B cell (primary cell): ENCODE measurements around the gene MYRFL. TPM values are rescaled to one million over a fixed set of nuclear protein-coding genes. Genes with fewer than 3 reads are reported as not detected.

Experiments used
- ATAC-seq: fragments of 200-7000 bp; cut with Tn5 transposase; one replicate; pipeline ENCODE4 v1.10.0; 2021; ENCODE audit warnings: low read depth, mild to moderate bottlenecking, moderate number of reproducible peaks, moderate library complexity
- CTCF ChIA-PET: fragments of 350-600 bp; sonication (Branson Sonifier 250); formaldehyde crosslinking; loops from one replicate; lab custom pipeline; 2021; ENCODE audit warnings: antibody characterized with exemption, inconsistent platforms; lab: Charles Lee
- POLR2A ChIA-PET: fragments of 350-600 bp; sonication (Branson Sonifier 250); formaldehyde crosslinking; loops from one replicate; lab custom pipeline; 2021; ENCODE audit warnings: antibody characterized with exemption; lab: Charles Lee
- DNase-seq: peaks from one replicate; pipeline ENCODE4 v3.0.0; 2013
- H2AFZ ChIP-seq: 2 replicates; pipeline ENCODE4 v1.6.1; 2012; ENCODE audit warnings: mild to moderate bottlenecking, low read depth, low read length; ENCODE audit not compliant: insufficient read depth, poor library complexity, severe bottlenecking
- H3K27ac ChIP-seq, 2 donors: 1 replicate in 1 of 2; 2 replicates in 1 of 2; pipeline ENCODE4 v1.5.1; 2012 to 2013; ENCODE audit warnings: low read length in 2 of 2, mild to moderate bottlenecking in 2 of 2, moderate library complexity in 1 of 2
- H3K27me3 ChIP-seq, 4 experiments: fragments of 200-600 bp in 1 of 4; sonication (generic) in 1 of 4; replicated peaks in 1 of 4; 1 replicate in 2 of 4; 2 replicates in 2 of 4; pipeline versions ENCODE4 v1.6.1 to v1.7.0; 2013 to 2016; ENCODE audit warnings: low read length in 3 of 4, mild to moderate bottlenecking in 2 of 4, mixed read lengths in 1 of 4, moderate library complexity in 1 of 4; ENCODE audit not compliant: insufficient read depth in 4 of 4, control insufficient read depth in 3 of 4; ENCODE audit errors: control extremely low read depth in 1 of 4
- H3K36me3 ChIP-seq, 2 experiments: replicated peaks in 1 of 2; 1 replicate in 1 of 2; 2 replicates in 1 of 2; pipeline versions ENCODE4 v1.6.1 to v1.7.1; 2013; ENCODE audit warnings: low read length in 1 of 2; ENCODE audit not compliant: insufficient read depth in 2 of 2, control insufficient read depth in 1 of 2; ENCODE audit errors: control extremely low read depth in 1 of 2, extremely low read depth in 1 of 2
- H3K4me1 ChIP-seq, 2 donors: fragments of 200-600 bp in 1 of 2; sonication (generic) in 1 of 2; 1 replicate in 1 of 2; 2 replicates in 1 of 2; pipeline versions ENCODE4 v1.5.1 to v1.6.1; 2013 to 2017; ENCODE audit warnings: low read length in 2 of 2; ENCODE audit not compliant: control insufficient read depth in 2 of 2, insufficient read depth in 2 of 2
- H3K4me2 ChIP-seq: replicated peaks from 2 replicates; pipeline ENCODE3; 2012; ENCODE audit warnings: mild to moderate bottlenecking, low read depth, low read length; ENCODE audit not compliant: poor library complexity, severe bottlenecking
- H3K4me3 ChIP-seq, 5 experiments: fragments of 200-600 bp in 1 of 5; sonication (generic) in 1 of 5; 1 replicate in 3 of 5; 2 replicates in 2 of 5; pipeline versions ENCODE4 v1.5.1 to v1.7.0; 2011 to 2016; ENCODE audit warnings: low read length in 4 of 5, mild to moderate bottlenecking in 4 of 5, low read depth in 2 of 5, control low read depth in 1 of 5, moderate library complexity in 1 of 5; ENCODE audit not compliant: insufficient read depth in 1 of 5; ENCODE audit errors: control extremely low read depth in 1 of 5, extremely low read depth in 1 of 5
- H3K79me2 ChIP-seq: fragments of 200-600 bp; sonication (generic); one replicate; pipeline ENCODE4 v1.6.0; 2016; ENCODE audit warnings: low read length; ENCODE audit not compliant: control insufficient read depth, insufficient read depth
- H3K9ac ChIP-seq: fragments of 200-600 bp; sonication (generic); 2 replicates; pipeline ENCODE4 v1.6.1; 2017; ENCODE audit warnings: mild to moderate bottlenecking, low read length, moderate library complexity
- H3K9me3 ChIP-seq, 3 donors: one replicate each; pipeline versions ENCODE4 v1.6.1 to v1.7.1; 2013; ENCODE audit warnings: low read length in 2 of 3; ENCODE audit not compliant: control insufficient read depth in 2 of 3, insufficient read depth in 1 of 3; ENCODE audit errors: control extremely low read depth in 1 of 3
- H4K20me1 ChIP-seq: 2 replicates; pipeline ENCODE4 v1.6.0; 2012; ENCODE audit warnings: mild to moderate bottlenecking, low read length; ENCODE audit not compliant: insufficient read depth, control insufficient read depth, poor library complexity, severe bottlenecking
- H3K27ac Mint-ChIP-seq: one replicate; pipeline ENCODE4 v1.8.0; 2021; ENCODE audit warnings: mixed read lengths
- H3K27me3 Mint-ChIP-seq: one replicate; pipeline ENCODE4 v1.8.0; 2021; ENCODE audit warnings: mixed read lengths
- H3K4me1 Mint-ChIP-seq: one replicate; pipeline ENCODE4 v1.8.0; 2021; ENCODE audit warnings: mixed read lengths
- H3K4me3 Mint-ChIP-seq: one replicate; pipeline ENCODE4 v1.8.0; 2021; ENCODE audit warnings: mixed read lengths
- H3K9me3 Mint-ChIP-seq: one replicate; pipeline ENCODE4 v1.8.0; 2022; ENCODE audit warnings: mixed read lengths; ENCODE audit not compliant: insufficient read depth
- CTCF ChIP-seq: fragments of 200-600 bp; IDR thresholded peaks from one replicate; pipeline ENCODE4 v1.8.0; 2022; ENCODE audit warnings: antibody characterized with exemption, mild to moderate bottlenecking
- EZH2 ChIP-seq: IDR thresholded peaks from 2 replicates; pipeline ENCODE4 v1.6.1; 2012; ENCODE audit warnings: borderline replicate concordance, low read depth, mild to moderate bottlenecking, moderate library complexity, low read length; ENCODE audit not compliant: insufficient read depth, poor library complexity, severe bottlenecking
- WGBS: methylation state at CpG from one replicate; pipeline ENCODE4 v1.1.5; 2013; ENCODE audit warnings: missing lambda C conversion rate; ENCODE audit not compliant: insufficient coverage; 5-methylcytosine and 5-hydroxymethylcytosine counted together
- intact Hi-C: fragments of 100-400 bp; cut with micrococcal nuclease; formaldehyde crosslinking; loops from one replicate; pipeline ENCODE4 v1.10.0; 2022
- polyA plus RNA-seq: library from polyadenylated mRNA; depleted of rRNA; stranded (reverse); fragments of >200 nt; gene quantifications from 2 replicates; pipeline ENCODE4 v1.2.3, GENCODE V29; 2012
- total RNA-seq, 2 donors: library from RNA; stranded (reverse); fragments of 120-200 nt in 1 of 2; gene quantifications; 1 replicate in 1 of 2; 2 replicates in 1 of 2; pipeline versions ENCODE4 v1.2.3 to v1.2.4, GENCODE V29; 2013 to 2022

MYRFL gene
- total and polyA plus RNA-seq, 2 donors (not counting 1 experiment from before 2014, with no cell fraction given) = 0.28 TPM; not detected in 1

- no peak overlapping the region for H3K9ac ChIP-seq
- ChIA-PET POLR2A (no interaction called here), CTCF (no interaction called here)
- H3K4me1 ChIP-seq = no peaks in the 10 kb centered on the region
- Mint-ChIP-seq H3K4me3 (no peak overlapping the region), H3K27me3 (peaks cover 4% of the 10 kb centered on the region), H3K27ac (no peak overlapping the region), H3K9me3 (no peaks in the 10 kb centered on the region), H3K4me1 (no peaks in the 10 kb centered on the region)
- no peaks in the 10 kb centered on the region for H3K36me3 ChIP-seq
- H3K27ac ChIP-seq = no peak overlapping the region
- H3K27me3 ChIP-seq = peaks cover 0 to 3% (median 0%) of the 10 kb centered on the region in 4 experiments
- no peaks in the 10 kb centered on the region for H4K20me1 ChIP-seq
- H2AFZ ChIP-seq = no peak overlapping the region
- intact Hi-C loops = no loop called here
- TF ChIP-seq EZH2 (no peak), CTCF (no peak)
- H3K4me2 ChIP-seq = no peak overlapping the region
- no peak for ATAC-seq
- H3K79me2 ChIP-seq = no peaks in the 10 kb centered on the region
- H3K9me3 ChIP-seq = no peaks in the 10 kb centered on the region
- DNase-seq = no peak
- no peak overlapping the region for H3K4me3 ChIP-seq
- WGBS = no CpG with 5 or more reads among the region's 3 CpGs
These were observed 2.7 kb upstream of the MYRFL start for GRCh38 chr12:69822201-69822860.

- Mint-ChIP-seq H3K4me1 (no peaks in the 10 kb centered on the region), H3K9me3 (no peaks in the 10 kb centered on the region), H3K27ac (no peak overlapping the region), H3K27me3 (peaks cover 5% of the 10 kb centered on the region), H3K4me3 (no peak overlapping the region)
- POLR2A ChIA-PET = no interaction called here
- Histone ChIP-seq H3K9ac (no peak overlapping the region), H3K36me3 (no peaks in the 10 kb centered on the region), H4K20me1 (no peaks in the 10 kb centered on the region), H3K4me1 (no peaks in the 10 kb centered on the region), H3K27me3 (peaks cover 0 to 3% (median 0%) of the 10 kb centered on the region in 4 experiments), H3K4me2 (no peak overlapping the region), H3K27ac (no peak overlapping the region), H3K79me2 (no peaks in the 10 kb centered on the region), H3K4me3 (no peak overlapping the region), H3K9me3 (no peaks in the 10 kb centered on the region), H2AFZ (no peak overlapping the region)
- CTCF ChIA-PET = no interaction called here
- intact Hi-C loops = no loop called here
- TF ChIP-seq CTCF = no peak
- no peak for TF ChIP-seq EZH2
- no peak for DNase-seq
- ATAC-seq = no peak
These were observed 999 bp upstream of the MYRFL start for GRCh38 chr12:69824028-69824427.
